Ascending aorta (tissue), 2 donors: ENCODE data around the gene DIP2A. TPM values are rescaled to one million over a fixed set of nuclear protein-coding genes. Genes with fewer than 3 reads are reported as not detected.

Experiments used
- DNase-seq, 2 donors: peaks; one replicate each; pipeline ENCODE4 v3.0.0-alpha.2; 2019; ENCODE audit warnings: low spot score in 2 of 2
- H3K27ac ChIP-seq, 2 donors: fragments of 200-600 bp; sonication (generic); one replicate each; pipeline ENCODE4 v1.5.1; 2016 to 2017; ENCODE audit warnings: mild to moderate bottlenecking in 1 of 2
- H3K27me3 ChIP-seq: fragments of 200-600 bp; sonication (generic); one replicate; pipeline ENCODE4 v1.5.1; 2017
- H3K36me3 ChIP-seq, 2 donors: fragments of 200-600 bp; sonication (generic); one replicate each; pipeline ENCODE4 v1.5.1; 2016
- H3K4me1 ChIP-seq, 2 donors: fragments of 200-600 bp; sonication (generic); one replicate each; pipeline ENCODE4 v1.5.1; 2016 to 2017; ENCODE audit warnings: mild to moderate bottlenecking in 1 of 2
- H3K4me3 ChIP-seq, 2 donors: fragments of 200-600 bp; sonication (generic); one replicate each; pipeline ENCODE4 v1.5.1; 2016 to 2017; ENCODE audit warnings: mild to moderate bottlenecking in 1 of 2
- H3K9me3 ChIP-seq, 2 donors: fragments of 200-600 bp; sonication (generic); one replicate each; pipeline ENCODE4 v1.5.1; 2016
- CTCF ChIP-seq, 3 experiments: fragments of 200-600 bp in 2 of 3; fragments of 450-650 bp in 1 of 3; sonication (generic) in 2 of 3; IDR thresholded peaks; one replicate each; pipeline ENCODE4 v1.5.1; 2016 to 2019; ENCODE audit warnings: antibody characterized with exemption in 3 of 3, mild to moderate bottlenecking in 1 of 3, moderate library complexity in 1 of 3
- intact Hi-C: fragments of 100-400 bp; cut with DNase I; formaldehyde crosslinking; loops from one replicate; pipeline ENCODE4 v1.15.1; 2023
- total RNA-seq: library from RNA; depleted of rRNA; stranded (reverse); fragments of >200 nt; gene quantifications from one replicate; pipeline ENCODE4 v1.1.0, GENCODE V29; 2016

DIP2A gene
- total RNA-seq, 1 donor from 2014 or later: 72.8 TPM

DNA sequence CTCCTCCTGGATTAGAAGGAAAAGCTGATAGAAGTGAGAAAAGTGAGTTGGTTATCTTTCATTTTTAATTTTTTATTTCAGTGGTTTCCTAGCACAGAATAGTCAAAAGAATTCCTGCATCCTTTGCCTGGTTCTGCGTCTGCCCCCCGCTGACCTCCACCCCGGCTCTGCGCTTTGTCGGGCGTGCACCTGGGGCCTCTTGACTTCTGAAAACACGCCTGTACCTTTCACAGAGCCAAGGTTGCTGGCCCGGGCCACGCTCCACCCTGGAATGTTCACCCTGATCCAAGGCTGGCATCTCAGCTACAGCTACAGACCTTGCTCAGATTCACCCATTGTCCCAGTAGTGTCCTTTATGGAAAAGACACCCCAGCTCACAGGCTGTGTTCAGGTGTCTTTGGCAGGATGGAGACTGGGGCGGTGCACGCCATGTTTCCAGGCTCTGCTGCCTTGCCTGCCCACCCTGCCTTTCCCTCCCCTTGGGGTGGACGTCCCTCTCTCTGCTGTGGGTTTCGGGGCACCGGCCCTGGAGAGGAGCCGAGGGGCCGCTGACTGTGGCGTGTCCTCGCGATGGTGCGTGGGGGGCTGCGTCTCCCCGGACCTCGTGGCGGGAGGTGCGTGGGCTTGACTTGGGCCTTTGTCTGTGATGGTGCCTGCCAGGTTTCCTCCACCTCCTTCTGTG, 40.3 kb upstream of the DIP2A start:
- intact Hi-C loops: no loop called here
- TF ChIP-seq CTCF (IDR thresholded peaks at IDR 0.05): no peak
- DNase-seq: no peak
- no peak overlapping the region for H3K4me3 ChIP-seq
- no peaks in the 10 kb centered on the region for H3K9me3 ChIP-seq
- H3K36me3 ChIP-seq: peaks cover 33 to 50% of the 10 kb centered on the region in 2 donors
- H3K27me3 ChIP-seq: no peaks in the 10 kb centered on the region
- H3K4me1 ChIP-seq: no peaks in the 10 kb centered on the region
- H3K27ac ChIP-seq: no peak overlapping the region

- Histone ChIP-seq H3K27ac (no peak overlapping the region), H3K9me3 (no peaks in the 10 kb centered on the region), H3K4me3 (no peak overlapping the region), H3K36me3 (peaks cover 39 to 61% of the 10 kb centered on the region in 2 donors), H3K27me3 (no peaks in the 10 kb centered on the region), H3K4me1 (no peaks in the 10 kb centered on the region)
- DNase-seq: no peak
- no peak for TF ChIP-seq CTCF (IDR thresholded peaks at IDR 0.05)
- intact Hi-C loops: no loop called here
Measured at GRCh38 chr21:46420241-46421190, 38.2 kb upstream of the DIP2A start.

- no peak for DNase-seq
- no peak for TF ChIP-seq CTCF (IDR thresholded peaks at IDR 0.05)
- Histone ChIP-seq H3K36me3 (peaks cover 35 to 63% of the 10 kb centered on the region in 2 donors), H3K4me3 (no peak overlapping the region), H3K9me3 (no peaks in the 10 kb centered on the region), H3K27ac (no peak overlapping the region), H3K27me3 (no peaks in the 10 kb centered on the region), H3K4me1 (no peaks in the 10 kb centered on the region)
- intact Hi-C loops: no loop called here
Measured at GRCh38 chr21:46421191-46421750, 37.4 kb upstream of the DIP2A start.

GRCh38 chr21:46421756-46422555, 36.7 kb upstream of the DIP2A start:
- H3K4me1 ChIP-seq: no peaks in the 10 kb centered on the region
- intact Hi-C loops: no loop called here
- H3K27me3 ChIP-seq: no peaks in the 10 kb centered on the region
- peaks cover 31 to 63% of the 10 kb centered on the region in 2 donors for H3K36me3 ChIP-seq
- H3K9me3 ChIP-seq: no peaks in the 10 kb centered on the region
- TF ChIP-seq CTCF (IDR thresholded peaks at IDR 0.05): no peak
- DNase-seq: no peak
- no peak overlapping the region for H3K4me3 ChIP-seq
- H3K27ac ChIP-seq: no peak overlapping the region

- no peaks in the 10 kb centered on the region for H3K27me3 ChIP-seq
- H3K9me3 ChIP-seq: no peaks in the 10 kb centered on the region
- intact Hi-C loops: no loop called here
- no peak for TF ChIP-seq CTCF (IDR thresholded peaks at IDR 0.05)
- H3K4me1 ChIP-seq: no peaks in the 10 kb centered on the region
- peaks cover 36 to 66% of the 10 kb centered on the region in 2 donors for H3K36me3 ChIP-seq
- DNase-seq: no peak
- H3K27ac ChIP-seq: no peak overlapping the region
- H3K4me3 ChIP-seq: no peak overlapping the region
Measured at GRCh38 chr21:46422636-46423241, 36.0 kb upstream of the DIP2A start.
